Astrocyte (in vitro differentiated cells and primary cell): ENCODE measurements around the gene FLT1.

Experiments
- EZH2 ChIP-seq: IDR thresholded peaks from 2 replicates; pipeline ENCODE4 v1.6.1; 2012; ENCODE audit warnings: mild to moderate bottlenecking, low read length, inconsistent platforms; ENCODE audit not compliant: insufficient read depth
- TF ChIP-seq, protein P1 (sequence below): IDR thresholded peaks from 2 replicates; pipeline ENCODE4 v1.5.1; 2011; ENCODE audit warnings: low read depth, mild to moderate bottlenecking, inconsistent platforms, low read length, moderate library complexity; ENCODE audit not compliant: insufficient read depth

DNA sequence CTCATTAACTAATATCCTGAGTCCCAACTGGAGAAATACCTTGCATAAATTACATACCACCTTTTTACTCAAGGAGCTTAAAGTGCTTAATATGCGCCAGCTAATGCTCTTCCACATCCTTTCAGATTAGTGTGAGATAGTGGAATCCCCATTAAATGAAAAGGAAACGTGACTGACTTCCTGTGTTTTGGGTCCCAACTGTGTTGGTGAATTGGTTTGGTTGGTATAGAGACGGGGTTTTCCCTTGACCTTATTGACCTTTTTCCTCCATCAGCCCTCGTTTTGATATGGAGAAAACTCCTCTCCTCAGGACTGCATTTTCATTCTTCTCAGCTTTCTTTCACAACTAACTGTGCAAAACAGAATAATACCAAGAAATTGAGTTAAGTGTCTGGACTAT is 193.1 kb downstream of the FLT1 start:
- TF ChIP-seq, protein P1, sequence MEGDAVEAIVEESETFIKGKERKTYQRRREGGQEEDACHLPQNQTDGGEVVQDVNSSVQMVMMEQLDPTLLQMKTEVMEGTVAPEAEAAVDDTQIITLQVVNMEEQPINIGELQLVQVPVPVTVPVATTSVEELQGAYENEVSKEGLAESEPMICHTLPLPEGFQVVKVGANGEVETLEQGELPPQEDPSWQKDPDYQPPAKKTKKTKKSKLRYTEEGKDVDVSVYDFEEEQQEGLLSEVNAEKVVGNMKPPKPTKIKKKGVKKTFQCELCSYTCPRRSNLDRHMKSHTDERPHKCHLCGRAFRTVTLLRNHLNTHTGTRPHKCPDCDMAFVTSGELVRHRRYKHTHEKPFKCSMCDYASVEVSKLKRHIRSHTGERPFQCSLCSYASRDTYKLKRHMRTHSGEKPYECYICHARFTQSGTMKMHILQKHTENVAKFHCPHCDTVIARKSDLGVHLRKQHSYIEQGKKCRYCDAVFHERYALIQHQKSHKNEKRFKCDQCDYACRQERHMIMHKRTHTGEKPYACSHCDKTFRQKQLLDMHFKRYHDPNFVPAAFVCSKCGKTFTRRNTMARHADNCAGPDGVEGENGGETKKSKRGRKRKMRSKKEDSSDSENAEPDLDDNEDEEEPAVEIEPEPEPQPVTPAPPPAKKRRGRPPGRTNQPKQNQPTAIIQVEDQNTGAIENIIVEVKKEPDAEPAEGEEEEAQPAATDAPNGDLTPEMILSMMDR, result no peak
- TF ChIP-seq EZH2, result no peak
